Mammary epithelial cell (primary cell): ENCODE measurements around the gene LINS1.

ENCODE experiments used
- EZH2 ChIP-seq: IDR thresholded peaks from 2 replicates; pipeline ENCODE4 v1.6.1; 2012; ENCODE audit warnings: low read length, inconsistent platforms, borderline replicate concordance
- TF ChIP-seq, protein P1 (sequence below), 2 donors: IDR thresholded peaks in 1 of 2; conservative IDR thresholded peaks in 1 of 2; 2 replicates each; pipeline ENCODE4 v1.5.1; 2011 to 2012; ENCODE audit warnings: inconsistent platforms in 2 of 2, low read length in 2 of 2, mild to moderate bottlenecking in 2 of 2, control low read depth in 1 of 2, low read depth in 1 of 2; ENCODE audit not compliant: insufficient read depth in 1 of 2; ENCODE audit errors: extremely low read depth in 1 of 2

DNA sequence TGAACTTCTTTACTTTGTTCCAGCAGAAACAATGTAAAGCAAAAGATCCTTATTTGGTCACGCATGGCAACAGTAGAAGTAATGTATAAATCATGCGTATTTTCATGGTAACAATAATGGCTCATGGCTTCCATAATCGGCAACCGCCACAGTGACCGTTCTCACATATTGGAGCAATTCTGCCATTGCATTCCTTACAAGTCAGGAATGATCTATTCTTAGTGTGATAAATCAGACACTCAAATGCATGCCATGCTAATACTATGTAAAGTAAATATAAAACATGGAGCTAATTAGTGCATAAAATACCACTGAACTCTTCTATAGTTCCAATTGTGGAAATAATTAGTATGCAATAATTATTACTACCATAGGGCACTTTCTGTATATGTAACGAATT lies 59.7 kb downstream of the LINS1 start:
- TF ChIP-seq EZH2 = no peak
- TF ChIP-seq, protein P1, sequence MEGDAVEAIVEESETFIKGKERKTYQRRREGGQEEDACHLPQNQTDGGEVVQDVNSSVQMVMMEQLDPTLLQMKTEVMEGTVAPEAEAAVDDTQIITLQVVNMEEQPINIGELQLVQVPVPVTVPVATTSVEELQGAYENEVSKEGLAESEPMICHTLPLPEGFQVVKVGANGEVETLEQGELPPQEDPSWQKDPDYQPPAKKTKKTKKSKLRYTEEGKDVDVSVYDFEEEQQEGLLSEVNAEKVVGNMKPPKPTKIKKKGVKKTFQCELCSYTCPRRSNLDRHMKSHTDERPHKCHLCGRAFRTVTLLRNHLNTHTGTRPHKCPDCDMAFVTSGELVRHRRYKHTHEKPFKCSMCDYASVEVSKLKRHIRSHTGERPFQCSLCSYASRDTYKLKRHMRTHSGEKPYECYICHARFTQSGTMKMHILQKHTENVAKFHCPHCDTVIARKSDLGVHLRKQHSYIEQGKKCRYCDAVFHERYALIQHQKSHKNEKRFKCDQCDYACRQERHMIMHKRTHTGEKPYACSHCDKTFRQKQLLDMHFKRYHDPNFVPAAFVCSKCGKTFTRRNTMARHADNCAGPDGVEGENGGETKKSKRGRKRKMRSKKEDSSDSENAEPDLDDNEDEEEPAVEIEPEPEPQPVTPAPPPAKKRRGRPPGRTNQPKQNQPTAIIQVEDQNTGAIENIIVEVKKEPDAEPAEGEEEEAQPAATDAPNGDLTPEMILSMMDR (conservative IDR thresholded peaks at IDR 0.05 in 1 of 2, IDR thresholded peaks at IDR 0.05 in 1 of 2; ENCODE audit: extremely low read depth in 1 of 2, insufficient read depth in 1 of 2, low read depth in 1 of 2, low read length in 2 of 2) = no peak
